Endothelial cell of umbilical vein (primary cell): ENCODE results near the gene CLVS2.

ENCODE experiments used
- CTCF ChIP-seq, 2 donors: IDR thresholded peaks; 1 replicate in 1 of 2; 2 replicates in 1 of 2; pipeline ENCODE4 v1.5.1; 2011; ENCODE audit warnings: low read length in 2 of 2, mild to moderate bottlenecking in 2 of 2, moderate library complexity in 2 of 2, control low read depth in 1 of 2, inconsistent platforms in 1 of 2, low read depth in 1 of 2; ENCODE audit not compliant: insufficient read depth in 1 of 2; ENCODE audit errors: extremely low read depth in 1 of 2
- EZH2 ChIP-seq: IDR thresholded peaks from 2 replicates; pipeline ENCODE4 v1.6.1; 2012; ENCODE audit warnings: borderline replicate concordance, low read depth, mild to moderate bottlenecking, moderate library complexity, low read length, inconsistent platforms; ENCODE audit not compliant: severe bottlenecking
- GATA2 ChIP-seq: IDR thresholded peaks from 2 replicates; pipeline ENCODE4 v1.7.0; 2011; ENCODE audit warnings: low read depth, mild to moderate bottlenecking, moderate library complexity, mixed read lengths, low read length; ENCODE audit not compliant: insufficient read length, insufficient read depth
- POLR2A ChIP-seq: IDR thresholded peaks from 2 replicates; pipeline ENCODE4 v1.6.1; 2012; ENCODE audit warnings: low read depth, mild to moderate bottlenecking, control low read depth, low read length
- POLR2AphosphoS5 ChIP-seq: IDR thresholded peaks from 2 replicates; pipeline ENCODE4 v1.6.1; 2012; ENCODE audit warnings: low read depth, mild to moderate bottlenecking, control low read depth, low read length, moderate library complexity; ENCODE audit not compliant: insufficient read depth

DNA sequence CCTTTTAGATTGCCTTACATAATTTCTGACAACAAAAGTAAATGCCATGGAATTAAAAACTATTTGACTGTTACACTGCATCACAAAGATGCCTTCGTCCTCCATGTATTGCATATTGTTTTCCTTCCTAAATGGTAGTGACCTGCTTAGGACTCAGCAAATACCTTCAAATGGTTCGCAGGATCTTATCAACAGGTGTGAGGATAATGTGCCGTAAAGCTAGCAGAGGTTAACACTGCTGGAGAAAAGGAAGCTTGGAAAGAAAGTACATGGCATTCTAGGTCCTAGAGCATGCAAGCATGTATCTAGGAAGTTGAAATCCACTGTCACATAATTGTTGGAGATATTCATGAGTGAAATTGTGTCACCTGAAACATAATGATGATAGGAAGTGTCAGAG lies 5.5 kb downstream of the CLVS2 start:
- no peak for TF ChIP-seq CTCF (IDR thresholded peaks at IDR 0.05; ENCODE audit: extremely low read depth in 1 of 2, insufficient read depth in 1 of 2, low read depth in 1 of 2, low read length in 2 of 2)
- no peak for TF ChIP-seq EZH2
- no peak for TF ChIP-seq GATA2
- no peak for TF ChIP-seq POLR2AphosphoS5
- no peak for TF ChIP-seq POLR2A
